ENCODE data around the gene KSR1.
"Not testable (repeated sequence)": the region's sequence is repeated elsewhere in the genome, so short reads cannot be mapped to it uniquely, and the experiment has no call there.

The KSR1 gene

DNA sequence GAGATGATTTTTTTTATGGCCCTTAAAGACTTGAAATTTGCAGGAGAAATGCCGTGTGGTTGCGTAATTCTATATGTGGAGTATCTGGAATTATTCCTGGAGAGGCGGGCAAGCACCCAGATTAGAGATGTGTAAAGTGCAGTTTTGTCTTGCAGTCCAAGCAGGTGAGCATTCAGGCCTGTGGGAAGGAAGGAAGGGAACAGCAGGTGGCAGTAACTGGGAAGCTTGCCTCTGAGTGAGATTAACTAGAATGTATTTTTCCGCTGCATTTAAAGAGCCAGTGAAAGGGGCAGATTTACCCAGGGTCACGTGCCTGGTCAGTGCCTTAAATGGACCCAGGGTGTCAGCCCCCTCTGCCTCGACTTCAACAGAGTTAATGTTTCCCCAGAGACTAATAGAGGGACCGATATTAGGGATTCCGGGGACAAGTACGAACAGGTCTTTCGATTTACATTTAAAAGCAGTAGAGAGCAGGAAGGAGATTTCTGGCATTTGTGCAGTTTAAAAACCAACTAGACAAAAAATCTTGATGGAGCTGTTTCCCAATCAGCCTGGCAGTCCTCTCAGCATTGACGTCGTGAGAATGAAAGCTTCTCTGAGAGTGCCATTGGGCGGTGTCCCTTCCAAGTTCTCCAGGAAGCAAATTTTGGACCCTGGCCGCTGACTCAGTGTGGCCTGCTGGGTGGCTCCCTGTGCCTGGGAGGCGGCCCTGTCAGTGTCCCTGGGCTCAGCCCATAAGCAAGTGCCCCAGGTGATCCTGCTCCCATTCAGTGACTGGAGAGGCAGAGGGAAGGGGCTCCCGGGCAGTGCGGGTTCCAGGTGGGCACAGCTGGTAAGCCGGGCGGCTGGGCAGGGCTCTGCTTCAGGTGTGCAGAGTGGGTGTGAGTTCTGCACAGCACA, 38.2 kb downstream of the KSR1 start:
- no peak for DNase-seq (ENCODE audit: low read depth)

DNA sequence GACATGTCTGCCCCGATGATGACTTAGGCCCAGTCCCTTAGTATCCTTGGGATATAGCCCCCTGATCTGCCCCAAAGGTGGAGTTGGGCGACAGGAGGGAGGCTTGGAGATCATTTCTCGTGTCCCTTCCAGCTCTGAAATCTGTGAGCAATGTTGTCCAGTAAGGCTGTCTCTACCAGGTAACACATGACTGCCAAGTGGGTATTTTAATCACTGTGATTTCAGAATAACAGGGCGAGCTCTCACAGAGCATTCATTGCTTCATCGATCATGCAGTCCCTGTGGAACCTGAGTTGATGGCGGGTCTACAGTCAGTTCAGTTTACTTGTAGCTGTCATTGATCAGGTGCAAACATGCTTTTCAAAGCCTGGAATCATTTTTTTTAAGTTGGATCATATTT, 39.2 kb downstream of the KSR1 start:
- no peak for DNase-seq (ENCODE audit: low read depth)

DNA sequence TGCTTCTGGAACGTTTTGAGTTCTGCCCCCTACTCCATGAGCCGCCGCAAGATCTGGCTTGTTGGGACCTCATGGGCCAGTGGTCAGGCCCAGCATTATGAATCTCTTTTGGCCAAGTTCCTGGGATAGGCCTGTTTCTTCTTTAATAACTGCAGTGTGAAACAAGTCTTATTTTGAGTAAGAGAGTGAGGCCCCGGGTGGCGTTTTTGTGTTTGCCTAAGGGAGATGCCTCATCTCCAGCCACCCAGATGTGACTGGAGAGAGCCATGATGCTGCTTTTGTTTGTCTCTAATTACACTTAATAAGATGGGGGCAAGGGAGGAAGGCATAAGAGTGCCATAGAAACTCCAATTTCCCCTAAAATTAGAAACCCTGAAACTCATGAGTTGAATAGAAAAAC, 39.8 kb downstream of the KSR1 start:
- no peak for DNase-seq (ENCODE audit: low read depth)

DNA sequence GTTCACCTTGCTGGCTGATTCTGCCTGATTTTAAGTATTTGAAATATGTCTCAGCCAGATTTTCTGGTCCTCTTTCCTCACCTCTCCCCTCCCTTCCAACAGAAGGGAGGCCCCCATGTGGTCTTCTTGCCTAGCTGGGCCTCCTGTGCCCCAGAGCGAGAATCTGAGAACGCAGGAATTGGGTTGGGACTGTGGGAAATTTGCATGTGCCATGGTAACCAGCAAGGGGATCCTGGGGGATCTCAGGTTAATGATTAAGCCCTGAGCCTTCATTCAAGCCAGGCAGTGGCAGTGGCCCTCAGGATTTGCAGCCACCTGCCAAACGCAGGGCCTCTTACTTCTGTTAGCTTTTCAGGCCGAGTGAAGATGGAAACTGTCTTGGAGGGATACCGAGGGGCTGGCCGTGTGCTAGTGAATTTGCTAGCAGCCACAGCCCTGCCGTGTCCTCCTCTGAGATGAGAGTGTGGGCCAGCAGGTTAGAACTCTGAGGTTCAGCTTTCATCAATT, 40.2 kb downstream of the KSR1 start:
- no peak for DNase-seq (ENCODE audit: low read depth)

DNA sequence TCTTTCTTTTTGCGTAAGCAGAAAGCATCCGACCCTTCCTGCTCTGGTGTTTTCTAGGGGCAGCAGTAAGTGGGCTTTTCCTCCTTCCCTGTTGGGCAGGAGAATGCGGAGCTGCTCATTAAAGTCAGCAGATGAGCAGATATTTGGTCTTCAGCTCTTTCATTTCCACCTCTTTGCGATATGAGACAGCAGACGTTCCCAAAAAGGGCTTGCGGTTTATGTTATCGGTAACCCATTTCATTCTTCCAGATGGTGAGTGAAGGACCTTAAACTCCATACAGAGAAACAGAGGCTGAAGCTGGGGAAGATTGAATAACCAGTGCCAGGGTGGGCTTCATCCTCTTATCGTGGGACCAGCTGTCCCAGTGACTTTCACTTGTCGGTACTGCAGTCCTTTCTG, 40.7 kb downstream of the KSR1 start:
- no peak for DNase-seq (ENCODE audit: low read depth)

DNA sequence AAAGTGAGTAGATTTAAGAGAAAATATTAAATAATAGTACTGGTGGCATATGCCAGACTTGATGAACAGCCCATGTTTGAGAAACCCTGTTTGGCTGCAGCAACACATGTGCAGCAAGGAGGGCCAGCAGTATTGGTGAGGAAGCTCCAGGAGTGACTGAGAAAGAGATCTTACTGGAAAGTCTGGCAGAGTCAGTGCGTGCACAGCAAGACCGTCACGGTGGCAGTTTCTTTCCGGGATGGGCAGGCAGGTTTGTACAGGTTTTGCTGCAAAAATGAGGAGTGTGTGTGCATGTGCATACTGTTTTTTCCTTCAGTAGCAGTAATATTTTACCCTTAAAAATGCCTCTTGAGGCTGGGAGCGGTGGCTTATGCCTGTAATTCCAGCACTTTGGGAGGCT, 41.4 kb downstream of the KSR1 start:
- DNase-seq (ENCODE audit: low read depth), result no peak

DNA sequence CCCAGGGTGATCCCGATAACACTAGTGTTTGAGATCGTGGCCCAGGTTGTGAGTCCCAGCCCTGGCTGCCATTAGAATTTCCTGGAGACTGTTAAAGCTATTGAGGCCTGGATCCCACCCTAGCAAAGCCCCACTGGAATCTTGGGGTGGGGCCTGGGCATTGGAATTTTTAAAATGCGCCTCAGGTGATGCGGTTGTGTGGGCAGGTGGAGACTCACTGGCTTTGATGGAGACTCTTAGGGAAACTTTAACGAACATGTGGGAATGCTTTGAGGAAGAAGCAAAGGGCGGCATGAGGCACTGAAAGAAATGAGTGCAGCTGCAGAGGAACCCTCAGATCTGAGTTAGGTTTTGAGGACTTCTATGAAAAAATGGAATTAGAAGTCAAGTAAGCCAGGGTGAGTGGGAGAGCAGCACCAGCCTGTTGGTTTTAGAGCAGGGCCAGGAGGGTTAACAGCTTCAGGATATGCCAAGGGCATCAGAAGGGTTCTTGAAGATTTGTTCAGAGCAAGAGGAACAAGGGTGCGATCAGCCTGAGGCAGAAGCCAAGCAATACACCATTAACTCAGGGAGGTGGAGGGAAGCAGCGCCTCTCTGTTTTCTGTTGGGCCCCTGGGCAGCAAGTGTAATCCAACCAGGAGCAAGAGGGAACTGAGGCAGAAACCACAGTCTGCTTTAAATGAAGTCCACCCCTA, 42.5 kb downstream of the KSR1 start:
- no peak for DNase-seq (ENCODE audit: low read depth)

DNA sequence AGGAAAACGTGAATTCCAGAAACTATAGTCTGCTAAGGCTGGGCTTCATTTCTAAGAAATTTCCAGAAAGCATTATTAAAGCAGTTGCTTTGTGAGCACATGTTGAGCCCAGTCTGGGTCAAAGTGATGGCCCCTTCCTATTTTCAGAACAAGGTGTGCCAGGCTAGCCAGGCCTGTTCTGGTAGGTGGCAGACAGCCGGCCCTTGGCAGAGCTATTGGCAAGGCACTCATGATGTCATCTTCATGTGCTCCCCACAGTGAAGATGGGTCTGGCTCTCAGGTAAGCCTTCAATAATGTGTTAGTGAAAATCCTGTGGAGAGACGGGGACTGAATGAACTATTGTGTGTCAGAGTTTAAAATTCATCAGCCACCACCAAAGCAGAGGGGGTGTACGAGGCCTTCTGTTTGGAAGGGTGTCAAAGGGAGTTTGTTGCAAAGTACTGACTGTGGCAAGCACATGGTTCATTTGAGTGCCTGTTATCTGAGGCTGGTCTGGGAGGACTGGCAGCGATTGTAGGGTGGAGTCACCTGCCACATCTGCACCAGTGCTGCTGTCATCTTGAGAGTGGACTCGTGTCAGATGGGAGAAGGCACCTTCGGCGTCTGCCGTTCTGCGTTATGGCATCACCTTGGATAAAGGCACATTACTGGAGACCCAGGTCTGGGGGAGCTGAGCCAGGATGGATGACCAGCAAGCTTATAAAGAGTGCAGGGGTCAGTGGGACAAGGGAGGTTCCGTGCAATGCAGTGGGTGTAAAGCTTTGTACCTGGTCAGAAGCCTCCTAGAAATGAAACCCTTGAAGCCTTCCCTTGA, 43.4 kb downstream of the KSR1 start:
- no peak for DNase-seq (ENCODE audit: low read depth)

DNA sequence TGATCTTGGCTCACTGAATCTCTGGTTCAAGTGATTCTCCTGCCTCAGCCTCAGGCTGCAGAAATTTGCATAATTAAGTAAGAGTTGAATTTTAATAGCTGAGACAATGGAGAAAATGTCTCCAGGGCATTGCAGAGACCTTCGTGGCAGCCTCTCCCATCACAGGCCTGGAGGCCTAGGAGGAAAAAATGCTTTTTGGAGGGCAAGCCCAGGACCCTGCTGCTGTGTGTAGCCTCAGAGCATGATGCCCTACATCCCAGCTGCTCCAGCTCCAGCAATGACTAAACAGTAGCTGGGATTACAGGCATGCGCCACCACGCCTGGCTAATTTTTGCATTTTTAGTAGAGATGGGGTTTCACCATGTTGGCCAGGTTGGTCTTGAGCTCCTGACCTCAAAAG, 45.1 kb downstream of the KSR1 start:
- DNase-seq (ENCODE audit: low read depth), result not testable (repeated sequence)

DNA sequence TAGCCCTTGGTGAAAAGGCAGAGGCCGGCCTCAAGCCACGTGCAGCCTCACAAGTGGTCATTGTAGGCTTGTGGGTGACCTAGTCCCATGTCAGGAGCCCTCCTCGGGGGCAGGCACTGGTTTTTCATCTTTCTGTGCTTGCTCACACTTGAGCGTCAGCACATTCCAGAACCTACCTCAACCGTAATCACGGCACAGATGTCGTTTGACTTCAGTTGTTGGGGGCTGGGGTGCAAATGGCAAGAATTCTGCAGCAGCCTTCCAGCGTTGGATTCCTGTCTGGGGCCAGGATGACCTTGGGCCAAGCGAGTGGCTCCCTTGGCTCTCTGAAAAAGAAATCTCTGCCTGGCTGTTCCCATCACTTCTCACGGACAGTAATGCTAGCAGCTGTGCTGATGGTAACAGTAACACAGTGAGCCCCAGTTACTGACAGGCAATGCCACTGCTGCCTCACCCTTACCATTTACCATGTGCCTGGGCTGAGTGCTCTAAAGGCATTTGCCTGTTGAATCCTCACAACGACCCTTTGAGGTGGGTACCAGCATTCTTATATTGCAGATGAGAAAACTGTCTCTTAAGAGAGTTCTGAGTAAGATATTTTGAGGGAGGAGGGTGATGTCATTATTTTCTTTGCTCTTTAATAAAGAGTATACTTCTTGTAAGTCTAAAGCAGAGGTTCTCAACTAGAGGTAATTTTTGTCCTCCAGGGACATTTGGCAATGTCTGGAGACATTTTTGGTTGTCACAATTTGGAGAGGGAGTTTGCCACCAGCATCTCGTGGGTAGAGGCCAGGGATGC, 46.5 kb downstream of the KSR1 start:
- no peak for DNase-seq (ENCODE audit: low read depth)

DNA sequence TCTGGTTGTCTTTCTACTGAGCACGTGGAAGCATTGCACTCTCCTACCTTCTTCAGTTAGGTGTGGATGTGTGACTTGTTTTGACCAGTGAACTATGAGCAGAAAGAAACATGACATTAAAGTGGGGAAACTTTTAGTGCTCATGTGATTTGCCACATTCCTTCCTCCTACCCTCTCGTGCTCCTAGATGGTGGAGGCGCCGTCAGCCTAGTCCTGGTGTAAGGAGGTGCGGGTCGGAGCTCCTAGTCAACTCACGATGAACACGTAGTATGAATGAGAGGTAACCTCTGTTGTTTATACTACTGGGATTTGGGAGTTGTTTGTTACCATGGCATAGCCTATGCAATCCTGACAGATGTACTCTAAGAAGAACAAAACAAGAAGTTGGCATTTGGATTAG, 47.4 kb downstream of the KSR1 start:
- no peak for DNase-seq (ENCODE audit: low read depth)

DNA sequence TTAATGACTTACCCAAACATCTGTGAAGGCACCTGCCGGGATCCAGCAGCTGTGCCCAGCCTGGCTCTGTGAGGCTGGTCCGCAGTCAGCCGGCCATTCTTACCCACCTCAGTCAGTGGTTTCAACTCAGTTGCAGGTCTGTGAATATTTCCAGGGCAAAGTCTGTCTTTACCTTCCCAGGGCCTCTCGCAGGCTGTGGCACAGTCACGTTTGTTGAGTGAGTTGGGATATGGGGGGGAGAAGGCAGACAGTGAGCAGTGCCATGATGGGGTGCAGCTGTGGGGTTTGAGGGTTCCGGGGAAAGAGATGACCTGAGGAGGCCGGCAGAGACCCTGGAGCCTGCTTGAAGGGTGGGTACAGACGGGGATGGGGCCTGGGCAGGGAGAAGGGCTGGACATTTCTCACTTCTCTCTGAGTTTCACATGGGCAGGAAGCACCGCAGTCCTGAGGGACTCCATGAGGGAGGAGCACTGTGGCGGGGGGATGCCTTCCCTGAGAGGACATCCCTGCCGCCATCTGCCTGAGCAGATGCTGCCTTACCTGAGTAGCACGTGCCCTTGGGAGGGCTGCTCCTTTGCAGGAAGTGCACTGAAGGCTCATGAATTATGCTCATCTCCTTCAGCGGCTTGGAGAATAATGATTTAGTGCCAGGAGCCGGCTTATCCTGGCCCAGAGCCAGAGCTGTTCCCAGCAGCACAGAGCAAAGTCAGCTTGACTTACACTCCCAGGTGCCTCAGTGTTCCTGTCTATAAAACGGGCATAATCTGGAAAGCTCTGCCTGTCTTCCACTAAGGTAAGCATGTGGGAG, 48.1 kb downstream of the KSR1 start:
- DNase-seq (ENCODE audit: low read depth), result no peak

DNA sequence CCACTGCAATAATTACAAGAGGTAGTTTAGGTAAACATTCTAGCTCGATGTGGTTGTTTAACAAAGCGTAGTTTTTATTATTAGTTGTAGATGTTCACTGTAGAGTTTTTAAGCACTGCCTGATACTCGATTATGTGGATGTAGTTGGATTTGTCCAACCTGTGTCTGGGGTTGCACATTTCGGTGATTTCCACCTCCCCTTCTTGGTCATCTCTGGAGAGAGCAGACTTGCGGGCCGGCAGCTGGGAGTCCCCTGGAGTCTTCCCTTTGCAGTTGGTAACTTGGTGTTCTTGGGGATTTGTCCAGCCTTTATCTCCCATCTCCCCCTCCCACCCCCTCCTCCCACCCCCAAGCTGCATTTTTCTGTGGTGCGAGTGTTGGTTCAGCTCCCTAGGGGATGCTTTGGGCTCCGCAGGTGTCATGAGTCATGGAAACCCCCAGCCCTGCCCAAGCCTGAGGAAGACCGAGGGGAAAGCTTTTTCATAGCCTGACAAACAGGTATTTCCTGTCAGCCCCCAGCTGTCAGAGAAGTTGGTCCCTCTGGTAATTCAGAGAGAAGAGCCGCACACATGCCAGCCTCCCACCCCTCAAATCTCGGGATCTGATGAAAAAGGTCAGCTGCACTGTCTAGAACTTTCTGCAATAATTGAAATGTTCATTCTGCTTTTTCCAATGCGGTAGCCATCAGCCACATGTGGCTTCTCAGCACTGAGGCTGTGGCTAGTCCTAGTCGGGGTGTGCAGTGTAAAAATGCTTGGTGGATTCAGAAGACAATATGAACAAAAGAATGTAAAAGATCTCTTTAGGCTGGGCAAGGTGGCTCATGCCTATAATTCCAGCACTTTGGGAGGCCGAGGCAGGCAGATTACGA, 50.3 kb downstream of the KSR1 start:
- DNase-seq (ENCODE audit: low read depth), result no peak

DNA sequence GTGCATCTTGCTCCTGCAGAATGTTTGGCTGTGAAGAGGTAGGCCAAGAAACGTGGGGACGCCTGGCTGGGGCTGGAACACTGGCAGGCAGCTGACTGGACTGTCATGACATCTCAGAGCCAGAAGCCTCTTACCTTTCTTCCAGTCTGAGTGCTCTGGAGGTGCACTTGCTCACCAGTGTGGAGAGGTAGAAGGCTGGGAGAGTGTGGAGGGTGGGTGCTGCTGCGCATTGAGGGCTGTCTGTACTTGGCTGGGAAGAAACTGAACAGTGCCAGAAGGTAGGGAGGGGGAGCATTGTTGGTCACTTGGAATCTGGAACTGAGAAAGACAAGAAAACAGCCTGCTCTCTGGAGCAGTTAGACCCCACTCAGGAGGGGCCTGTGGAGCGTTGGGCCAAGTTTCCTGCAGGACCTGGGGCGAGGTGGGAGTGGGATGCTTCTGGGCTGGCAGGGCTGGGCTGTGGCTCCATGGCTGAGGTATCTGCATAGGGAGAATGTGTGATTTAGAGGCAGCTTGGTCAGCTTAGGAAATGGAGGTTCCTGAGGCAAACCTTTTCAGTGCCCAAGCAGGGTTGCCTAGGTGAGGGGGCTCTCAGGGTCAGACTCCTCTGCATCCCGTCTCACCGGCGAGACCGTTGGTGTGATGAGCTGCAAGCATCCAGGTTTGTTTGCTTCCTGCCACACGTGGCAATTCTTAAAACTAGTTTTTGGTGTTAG, 55.1 kb downstream of the KSR1 start:
- no peak for DNase-seq (ENCODE audit: low read depth)

DNA sequence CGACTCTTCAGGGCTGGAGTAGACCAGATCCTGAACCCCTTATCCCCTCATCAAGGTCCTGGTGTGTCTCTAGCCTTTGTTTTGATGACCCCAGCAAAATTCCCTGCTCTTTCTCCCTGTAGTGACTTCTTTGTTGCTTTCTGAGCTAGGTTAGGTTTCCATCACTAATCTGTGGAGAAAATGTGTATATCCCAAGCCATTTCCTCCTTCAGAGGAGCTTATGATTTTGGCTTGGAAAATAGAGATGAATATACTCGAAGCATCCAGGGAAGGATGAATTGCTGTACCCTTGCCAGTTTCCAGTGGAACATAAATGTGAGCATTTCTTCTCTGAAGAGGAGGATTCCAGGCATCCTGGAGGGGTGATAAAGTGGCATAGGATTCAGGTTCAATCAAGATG, 55.8 kb downstream of the KSR1 start:
- DNase-seq (ENCODE audit: low read depth), result no peak

DNA sequence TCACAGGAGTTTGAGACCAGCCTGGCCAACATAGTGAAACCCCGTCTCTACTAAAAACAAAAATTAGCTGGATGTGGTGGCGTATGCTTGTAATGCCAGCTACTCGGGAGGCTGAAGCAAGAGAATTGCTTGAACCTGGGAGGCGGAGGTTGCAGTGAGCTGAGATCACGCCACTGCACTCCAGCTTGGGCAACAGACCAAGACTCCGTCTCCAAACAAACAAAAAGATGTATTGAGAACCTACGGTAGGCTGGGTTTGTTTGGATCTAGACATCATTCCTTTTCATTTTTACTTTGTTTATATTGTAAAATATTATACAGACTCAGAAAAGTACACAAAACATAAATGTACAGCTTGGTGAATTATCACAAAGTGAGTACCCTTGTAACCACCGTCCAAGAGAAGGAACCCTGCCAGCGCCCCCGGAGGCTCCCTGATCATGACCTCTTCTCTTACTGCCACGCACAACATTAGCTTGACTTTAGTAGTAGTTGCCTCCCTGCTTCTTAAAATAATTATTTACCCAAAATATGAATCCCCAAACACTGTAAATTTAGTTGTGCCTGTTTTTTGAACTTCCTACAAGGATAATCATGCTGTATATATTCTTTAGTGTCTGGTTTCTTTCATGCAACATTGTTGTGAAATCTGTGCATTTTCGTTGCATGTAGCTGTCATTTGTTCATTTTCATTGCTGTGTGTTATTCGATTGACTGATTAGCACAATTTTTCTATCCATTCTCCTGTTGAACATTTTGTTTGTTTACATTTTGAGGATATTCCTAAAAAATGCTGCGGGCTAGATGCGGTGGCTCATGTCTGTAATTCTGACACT, 56.5 kb downstream of the KSR1 start:
- no peak for DNase-seq (ENCODE audit: low read depth)

DNA sequence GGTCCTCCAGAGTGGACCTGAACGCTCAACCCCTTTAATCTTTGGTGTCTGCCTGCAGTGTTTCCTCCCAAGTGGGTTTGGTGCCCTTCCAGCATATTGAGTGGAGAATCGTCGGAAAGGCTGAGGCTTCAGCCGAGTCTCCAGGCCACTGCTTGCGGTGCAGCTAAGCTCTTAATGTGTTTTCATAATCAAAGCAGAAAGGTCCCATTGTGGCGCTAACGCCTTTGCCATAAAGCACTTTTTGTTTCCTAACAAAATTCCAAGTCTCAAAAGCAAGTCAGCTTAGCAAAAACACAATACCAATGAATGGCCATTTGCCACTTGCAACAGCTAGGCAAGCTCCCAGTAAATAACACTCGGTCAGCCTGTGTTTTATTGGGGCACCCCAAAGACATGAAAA, 57.6 kb downstream of the KSR1 start:
- DNase-seq (ENCODE audit: low read depth), result no peak
